A673 (cell line): Measurements from ENCODE around the gene NECAB3.

Experiments
- EZH2 ChIP-seq: fragments of 200-600 bp; sonication (generic); IDR thresholded peaks from 2 replicates; pipeline ENCODE4 v1.6.1; 2017; ENCODE audit warnings: borderline replicate concordance, low read depth, mild to moderate bottlenecking, mixed read lengths, antibody characterized with exemption, low read length; ENCODE audit not compliant: poor library complexity, severe bottlenecking
- TF ChIP-seq, protein P1 (sequence below): fragments of 300-800, 200-600 bp; sonication (generic); conservative IDR thresholded peaks from 2 replicates; pipeline ENCODE4 v1.5.1; 2017; ENCODE audit warnings: low read depth, mild to moderate bottlenecking, antibody characterized with exemption, low read length, moderate library complexity, mixed read lengths

DNA sequence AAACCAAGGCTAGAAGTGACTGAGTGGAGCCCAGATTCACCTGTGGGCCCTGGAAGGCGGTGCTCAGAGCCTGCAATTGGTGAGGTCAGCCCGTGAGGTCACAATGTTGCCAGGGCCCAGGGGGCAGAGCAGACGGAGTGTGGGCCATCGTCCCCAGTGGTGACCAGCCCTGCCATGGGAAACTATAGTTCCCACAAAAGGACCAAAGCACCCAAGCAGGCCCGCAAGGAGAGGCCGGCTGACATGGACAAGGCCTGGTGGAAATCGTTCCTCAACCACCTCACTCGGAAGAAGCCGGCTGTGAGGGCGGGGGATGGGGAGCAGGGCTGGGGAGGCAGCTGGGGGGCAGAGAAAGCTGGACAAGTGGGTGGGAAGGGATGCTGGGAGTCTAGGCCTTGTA is 12.1 kb downstream of the NECAB3 start, which contains the start of gene C20orf144:
- TF ChIP-seq, protein P1, sequence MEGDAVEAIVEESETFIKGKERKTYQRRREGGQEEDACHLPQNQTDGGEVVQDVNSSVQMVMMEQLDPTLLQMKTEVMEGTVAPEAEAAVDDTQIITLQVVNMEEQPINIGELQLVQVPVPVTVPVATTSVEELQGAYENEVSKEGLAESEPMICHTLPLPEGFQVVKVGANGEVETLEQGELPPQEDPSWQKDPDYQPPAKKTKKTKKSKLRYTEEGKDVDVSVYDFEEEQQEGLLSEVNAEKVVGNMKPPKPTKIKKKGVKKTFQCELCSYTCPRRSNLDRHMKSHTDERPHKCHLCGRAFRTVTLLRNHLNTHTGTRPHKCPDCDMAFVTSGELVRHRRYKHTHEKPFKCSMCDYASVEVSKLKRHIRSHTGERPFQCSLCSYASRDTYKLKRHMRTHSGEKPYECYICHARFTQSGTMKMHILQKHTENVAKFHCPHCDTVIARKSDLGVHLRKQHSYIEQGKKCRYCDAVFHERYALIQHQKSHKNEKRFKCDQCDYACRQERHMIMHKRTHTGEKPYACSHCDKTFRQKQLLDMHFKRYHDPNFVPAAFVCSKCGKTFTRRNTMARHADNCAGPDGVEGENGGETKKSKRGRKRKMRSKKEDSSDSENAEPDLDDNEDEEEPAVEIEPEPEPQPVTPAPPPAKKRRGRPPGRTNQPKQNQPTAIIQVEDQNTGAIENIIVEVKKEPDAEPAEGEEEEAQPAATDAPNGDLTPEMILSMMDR, result no peak
- no peak for TF ChIP-seq EZH2
